ENCODE measurements around the gene MGMT.

Gene MGMT

GRCh38 chr10:129466703-129467358 is at the start of gene MGMT:
TSS of gene MGMT (plus strand) at chr10:129467241.
- peak within 1 kb of the TSS; percentile 66 for H3K4me3 ChIP-seq (ENCODE audit: low read depth, low read length)
- peak; percentile 73 for DNase-seq (ENCODE audit: low read depth, low spot score)
- no peak for TF ChIP-seq CTCF (IDR thresholded peaks at IDR 0.05; ENCODE audit: low read depth, low read length)
- in situ Hi-C loops (cut with HindIII; ENCODE audit: low sequenced_read_pairs): no loop called here

GRCh38 chr10:129417870-129418269 is 49.2 kb upstream of the MGMT start:
- no peak for DNase-seq (ENCODE audit: low read depth, low spot score)
- no peak for TF ChIP-seq CTCF (IDR thresholded peaks at IDR 0.05; ENCODE audit: low read depth, low read length)
- in situ Hi-C loops (cut with HindIII; ENCODE audit: low sequenced_read_pairs): no loop called here
- no peak overlapping the region for H3K4me3 ChIP-seq (ENCODE audit: low read depth, low read length)

GRCh38 chr10:129418496-129419225 is 48.4 kb upstream of the MGMT start:
- TF ChIP-seq CTCF (IDR thresholded peaks at IDR 0.05; ENCODE audit: low read depth, low read length): no peak
- DNase-seq (ENCODE audit: low read depth, low spot score): no peak
- in situ Hi-C loops (cut with HindIII; ENCODE audit: low sequenced_read_pairs): no loop called here
- no peak overlapping the region for H3K4me3 ChIP-seq (ENCODE audit: low read depth, low read length)

- no peak for TF ChIP-seq CTCF (IDR thresholded peaks at IDR 0.05; ENCODE audit: low read depth, low read length)
- H3K4me3 ChIP-seq (ENCODE audit: low read depth, low read length): no peak overlapping the region
- DNase-seq (ENCODE audit: low read depth, low spot score): no peak
- in situ Hi-C loops (cut with HindIII; ENCODE audit: low sequenced_read_pairs): no loop called here
Observed at GRCh38 chr10:129419397-129419796, 47.6 kb upstream of the MGMT start.

GRCh38 chr10:129421399-129422010 is 45.5 kb upstream of the MGMT start:
- no peak for DNase-seq (ENCODE audit: low read depth, low spot score)
- no peak overlapping the region for H3K4me3 ChIP-seq (ENCODE audit: low read depth, low read length)
- no peak for TF ChIP-seq CTCF (IDR thresholded peaks at IDR 0.05; ENCODE audit: low read depth, low read length)
- in situ Hi-C loops (cut with HindIII; ENCODE audit: low sequenced_read_pairs): no loop called here

GRCh38 chr10:129424978-129425377 is 42.1 kb upstream of the MGMT start:
- in situ Hi-C loops (cut with HindIII; ENCODE audit: low sequenced_read_pairs): no loop called here
- TF ChIP-seq CTCF (IDR thresholded peaks at IDR 0.05; ENCODE audit: low read depth, low read length): no peak
- DNase-seq (ENCODE audit: low read depth, low spot score): no peak
- no peak overlapping the region for H3K4me3 ChIP-seq (ENCODE audit: low read depth, low read length)

All from astrocyte of the spinal cord (primary cell).